Neutrophil (primary cell): ENCODE measurements around the gene TRIM68.
A peak's percentile ranks its signal among the peaks of the same experiment; 100 is the strongest.

Experiments used
- H3K27ac ChIP-seq: fragments of 200-600 bp; sonication (generic); 2 replicates; pipeline ENCODE4 v1.5.1; 2016; ENCODE audit warnings: mild to moderate bottlenecking, moderate library complexity
- H3K27me3 ChIP-seq: fragments of 200-600 bp; sonication (generic); 2 replicates; pipeline ENCODE4 v1.6.0; 2016; ENCODE audit warnings: mild to moderate bottlenecking
- H3K36me3 ChIP-seq: fragments of 200-600 bp; sonication (generic); 2 replicates; pipeline ENCODE4 v1.5.1; 2017
- H3K4me1 ChIP-seq, 2 experiments: fragments of 200-600 bp in 1 of 2; sonication (generic) in 1 of 2; 1 replicate in 1 of 2; 2 replicates in 1 of 2; pipeline versions ENCODE4 v1.5.1 to v1.6.1; 2013 to 2016; ENCODE audit warnings: low read depth in 1 of 2, low read length in 1 of 2, mild to moderate bottlenecking in 1 of 2, moderate library complexity in 1 of 2; ENCODE audit not compliant: control insufficient read depth in 1 of 2, insufficient read depth in 1 of 2
- H3K4me3 ChIP-seq, 2 experiments: fragments of 200-600 bp in 1 of 2; sonication (generic) in 1 of 2; 1 replicate in 1 of 2; 2 replicates in 1 of 2; pipeline ENCODE4 v1.5.1; 2013 to 2016; ENCODE audit warnings: low read depth in 1 of 2, low read length in 1 of 2, mild to moderate bottlenecking in 1 of 2, moderate library complexity in 1 of 2
- H3K9me3 ChIP-seq: fragments of 200-600 bp; sonication (generic); 2 replicates; pipeline ENCODE4 v1.5.1; 2016
- TF ChIP-seq, protein P1 (sequence below): fragments of 200-600 bp; sonication (generic); IDR thresholded peaks from 2 replicates; pipeline ENCODE4 v1.5.1; 2016; ENCODE audit warnings: antibody characterized with exemption

The TRIM68 gene

DNA sequence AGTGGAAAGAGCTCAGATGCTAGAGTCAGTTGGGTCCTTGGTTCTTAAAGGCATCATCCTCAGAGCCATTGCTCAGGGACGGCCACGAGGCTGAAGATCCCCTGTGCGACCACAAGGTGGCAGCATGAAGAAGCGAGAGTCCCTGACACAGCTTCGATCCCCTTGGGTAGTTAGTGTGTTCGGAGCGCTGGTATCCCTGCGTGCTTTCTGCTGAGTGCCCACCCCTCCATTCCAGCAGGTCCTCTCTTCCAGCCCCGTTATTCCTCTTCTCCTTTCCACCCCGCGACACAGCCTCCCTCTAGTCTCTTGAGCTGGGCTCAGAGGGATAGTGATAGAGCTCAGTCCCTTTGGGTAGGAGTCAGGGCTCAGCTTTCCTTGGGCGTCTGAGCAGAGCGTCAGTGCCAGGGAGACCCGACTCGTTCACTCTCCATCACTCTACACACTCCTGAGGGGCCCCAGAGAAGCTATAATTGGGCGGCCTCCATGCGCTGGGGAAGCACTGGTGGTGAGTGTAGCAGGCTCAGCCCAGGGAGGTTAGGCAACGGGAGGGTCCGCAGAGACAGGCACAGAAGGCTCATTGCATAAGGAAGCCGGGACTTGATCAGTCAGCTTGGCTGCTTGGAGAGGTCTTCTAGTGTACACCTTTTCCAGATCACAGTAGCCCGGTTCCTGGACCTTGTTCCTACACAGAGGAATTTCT lies 29.1 kb upstream of the TRIM68 start, which contains the start of gene OR51D1:
OR51D1 (plus strand) TSS at position 516 of the 700 bp plus-strand sequence. CDS start 2,314 bp downstream, outside the sequence.
- TF ChIP-seq, protein P1, sequence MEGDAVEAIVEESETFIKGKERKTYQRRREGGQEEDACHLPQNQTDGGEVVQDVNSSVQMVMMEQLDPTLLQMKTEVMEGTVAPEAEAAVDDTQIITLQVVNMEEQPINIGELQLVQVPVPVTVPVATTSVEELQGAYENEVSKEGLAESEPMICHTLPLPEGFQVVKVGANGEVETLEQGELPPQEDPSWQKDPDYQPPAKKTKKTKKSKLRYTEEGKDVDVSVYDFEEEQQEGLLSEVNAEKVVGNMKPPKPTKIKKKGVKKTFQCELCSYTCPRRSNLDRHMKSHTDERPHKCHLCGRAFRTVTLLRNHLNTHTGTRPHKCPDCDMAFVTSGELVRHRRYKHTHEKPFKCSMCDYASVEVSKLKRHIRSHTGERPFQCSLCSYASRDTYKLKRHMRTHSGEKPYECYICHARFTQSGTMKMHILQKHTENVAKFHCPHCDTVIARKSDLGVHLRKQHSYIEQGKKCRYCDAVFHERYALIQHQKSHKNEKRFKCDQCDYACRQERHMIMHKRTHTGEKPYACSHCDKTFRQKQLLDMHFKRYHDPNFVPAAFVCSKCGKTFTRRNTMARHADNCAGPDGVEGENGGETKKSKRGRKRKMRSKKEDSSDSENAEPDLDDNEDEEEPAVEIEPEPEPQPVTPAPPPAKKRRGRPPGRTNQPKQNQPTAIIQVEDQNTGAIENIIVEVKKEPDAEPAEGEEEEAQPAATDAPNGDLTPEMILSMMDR: peak; percentile 75
- Histone ChIP-seq H3K36me3 (no peaks in the 10 kb centered on the region), H3K4me1 (no peaks in the 10 kb centered on the region), H3K27me3 (peaks cover 35% of the 10 kb centered on the region), H3K9me3 (no peaks in the 10 kb centered on the region), H3K4me3 (no peak within 1 kb of the TSS), H3K27ac (no peak within 1 kb of the TSS)

DNA sequence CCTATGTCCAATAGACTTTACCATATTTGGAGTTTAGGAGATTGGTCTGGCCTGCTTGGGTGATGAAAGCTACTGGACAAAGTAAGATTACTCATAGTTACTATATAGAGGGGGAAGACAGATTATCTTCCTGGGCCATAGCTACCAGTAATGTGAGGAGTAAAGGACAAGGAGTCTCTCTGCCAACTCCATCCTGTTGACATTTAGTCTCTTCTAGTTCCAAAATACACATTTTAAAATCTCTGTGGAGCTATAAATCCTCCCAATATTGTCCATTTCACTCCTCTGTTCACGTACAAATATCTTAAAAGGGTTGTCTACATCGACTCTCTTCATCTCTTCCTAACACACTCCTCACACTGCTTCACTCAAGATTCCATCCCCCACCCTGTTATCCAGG lies 28.1 kb upstream of the TRIM68 start:
- Histone ChIP-seq H3K36me3 (no peaks in the 10 kb centered on the region), H3K9me3 (no peaks in the 10 kb centered on the region), H3K27me3 (peaks cover 29% of the 10 kb centered on the region), H3K4me1 (no peaks in the 10 kb centered on the region), H3K4me3 (no peak overlapping the region), H3K27ac (no peak overlapping the region)
- TF ChIP-seq, protein P1: no peak

DNA sequence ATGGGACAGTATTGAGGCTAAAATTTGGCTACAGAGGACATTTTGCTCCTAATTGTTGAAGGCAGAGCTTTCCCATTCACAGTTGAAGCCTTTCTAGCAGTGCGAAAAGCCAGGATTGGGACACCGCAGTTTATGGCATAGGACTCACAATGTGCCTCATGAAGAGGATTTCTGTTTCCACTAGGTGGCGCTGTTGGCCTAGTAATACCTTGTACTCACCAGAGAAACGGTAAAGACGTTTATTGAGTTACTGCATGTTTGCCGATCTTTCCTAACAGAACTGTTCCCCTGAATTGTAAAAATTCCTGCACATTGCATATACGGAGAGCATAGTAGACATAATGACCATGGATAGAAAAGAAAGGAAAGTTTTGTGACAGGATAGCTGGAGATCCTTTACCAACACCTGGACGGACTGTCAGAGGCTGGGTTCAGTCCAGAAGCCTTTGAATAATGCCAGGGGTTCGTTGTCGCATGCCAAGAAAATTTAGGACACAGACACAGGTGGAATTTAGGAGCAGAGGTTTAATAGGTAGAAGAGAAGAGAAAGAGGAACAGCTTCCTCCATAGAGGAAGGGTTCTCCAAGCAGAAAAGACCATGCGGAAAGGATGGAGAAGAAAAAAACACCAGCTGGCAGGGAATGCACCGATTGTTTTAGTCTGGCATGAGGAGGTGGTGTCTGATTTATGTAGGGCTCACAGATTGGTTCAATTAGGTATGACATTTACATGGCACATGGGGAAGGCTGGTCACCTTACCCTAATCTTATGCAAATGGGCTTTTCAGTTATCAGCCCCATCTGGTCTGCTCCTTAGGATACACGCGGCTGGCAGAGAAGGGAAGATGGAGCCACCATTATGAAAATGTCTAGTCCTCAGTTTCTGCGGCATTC lies 18.4 kb upstream of the TRIM68 start:
- Histone ChIP-seq H3K4me1 (no peaks in the 10 kb centered on the region), H3K27me3 (peaks cover 28% of the 10 kb centered on the region), H3K36me3 (no peaks in the 10 kb centered on the region), H3K4me3 (no peak overlapping the region), H3K27ac (no peak overlapping the region), H3K9me3 (peaks cover 8% of the 10 kb centered on the region)
- TF ChIP-seq, protein P1: peak; percentile 29

DNA sequence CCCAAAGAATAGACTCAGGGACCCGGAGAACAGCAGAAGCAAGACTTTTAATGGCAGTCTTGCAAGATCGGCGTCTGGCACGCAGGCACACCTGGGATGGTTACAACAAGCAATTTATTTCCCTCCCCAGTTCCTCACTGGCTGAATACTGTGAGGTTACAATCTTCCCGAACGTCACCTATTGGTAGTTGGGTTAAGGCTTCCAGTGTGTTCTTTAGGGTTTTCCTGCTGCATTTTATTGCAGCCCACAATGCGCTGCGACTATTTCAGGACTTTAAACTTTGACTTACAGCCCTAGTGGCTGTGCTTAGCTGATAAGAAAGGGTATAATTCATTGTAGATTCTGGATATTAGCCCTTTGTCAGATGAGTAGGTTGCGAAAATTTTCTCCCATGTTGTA lies 11.5 kb upstream of the TRIM68 start:
- no peak overlapping the region for H3K27ac ChIP-seq
- no peaks in the 10 kb centered on the region for H3K36me3 ChIP-seq
- peaks cover 16% of the 10 kb centered on the region for H3K27me3 ChIP-seq
- TF ChIP-seq, protein P1: no peak
- no peak overlapping the region for H3K4me3 ChIP-seq
- no peaks in the 10 kb centered on the region for H3K9me3 ChIP-seq
- H3K4me1 ChIP-seq: no peaks in the 10 kb centered on the region

DNA sequence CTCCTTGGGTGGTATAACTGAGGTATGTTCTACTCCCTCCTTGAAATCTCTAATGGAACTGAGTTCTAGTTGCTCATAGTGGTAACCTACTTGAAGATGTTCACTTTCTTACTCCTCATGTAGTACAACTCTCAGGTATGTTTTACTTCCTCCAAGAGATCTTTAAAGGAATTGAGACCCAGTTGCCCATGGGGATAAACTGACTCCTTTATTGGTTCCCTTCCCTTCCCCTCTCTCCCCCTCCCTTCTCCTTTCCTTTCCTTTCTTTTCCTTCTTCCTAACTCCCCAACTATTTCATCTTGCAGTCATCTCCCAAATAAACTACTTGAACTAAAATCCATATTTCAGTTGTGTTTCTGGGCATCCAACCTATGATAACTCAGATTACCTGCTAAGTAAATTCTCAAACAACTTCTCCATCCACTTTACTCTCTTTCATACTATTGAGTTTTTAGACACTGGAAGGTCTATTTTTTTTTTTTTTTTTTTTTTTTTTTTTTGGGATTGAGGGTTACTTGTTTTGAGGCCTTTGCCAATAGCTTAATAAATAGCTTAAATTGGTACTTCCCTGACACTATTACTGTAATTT lies 7.9 kb upstream of the TRIM68 start:
- H3K27ac ChIP-seq: no peak overlapping the region
- H3K9me3 ChIP-seq: no peaks in the 10 kb centered on the region
- no peaks in the 10 kb centered on the region for H3K4me1 ChIP-seq
- peaks cover 12% of the 10 kb centered on the region for H3K27me3 ChIP-seq
- TF ChIP-seq, protein P1: no peak
- H3K36me3 ChIP-seq: no peaks in the 10 kb centered on the region
- no peak overlapping the region for H3K4me3 ChIP-seq
